GM15510 (cell line): Measurements from ENCODE around the gene GTF2H4.

Source experiments
- POLR2A ChIP-seq: IDR thresholded peaks from 3 replicates; pipeline ENCODE4 v1.6.1; 2011; ENCODE audit warnings: borderline replicate concordance; ENCODE audit not compliant: insufficient read length; ENCODE audit errors: extremely low read depth

The GTF2H4 gene

GRCh38 chr6:30902709-30903108, 5.3 kb upstream of the GTF2H4 start:
- no peak for TF ChIP-seq POLR2A

DNA sequence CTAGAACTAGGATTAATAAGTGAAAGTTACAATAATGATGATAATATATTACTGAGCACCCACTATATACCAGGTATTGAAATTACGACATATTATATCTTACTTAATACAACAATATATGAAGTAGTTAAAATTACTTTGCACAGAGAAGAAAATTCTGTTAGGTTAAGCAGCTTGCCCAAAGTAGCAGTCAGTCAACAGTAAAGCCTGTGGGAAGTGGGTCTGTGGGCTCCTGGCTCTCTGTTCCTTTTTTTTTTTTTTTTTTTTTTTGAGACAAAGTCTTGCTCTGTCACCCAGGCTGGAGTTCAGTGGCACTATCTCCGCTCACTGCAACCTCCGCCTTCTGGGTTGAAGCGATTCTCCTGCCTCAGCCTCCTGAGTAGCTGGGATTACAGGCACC, 4.8 kb upstream of the GTF2H4 start:
- TF ChIP-seq POLR2A, result no peak

DNA sequence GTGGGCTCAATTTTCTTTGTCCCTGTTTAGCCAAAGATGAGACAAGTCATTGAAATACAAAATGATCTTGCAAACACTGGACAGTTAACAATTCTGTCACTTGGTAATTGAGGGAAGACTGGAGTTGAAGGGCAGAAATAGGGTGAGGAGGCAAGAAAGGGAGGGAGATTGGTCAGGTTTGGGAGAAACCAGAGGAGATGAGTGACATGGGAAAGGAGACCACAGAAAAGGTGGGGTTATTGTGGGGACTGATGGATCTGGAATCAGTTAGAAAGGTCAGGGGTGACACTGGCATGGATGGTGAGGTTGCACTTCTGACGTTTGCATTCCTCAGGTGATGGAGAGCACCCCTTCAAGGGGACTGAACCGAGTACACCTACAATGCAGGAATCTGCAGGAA, 693 bp downstream of the GTF2H4 start:
- no peak for TF ChIP-seq POLR2A

- TF ChIP-seq POLR2A, result no peak
These were observed 4.9 kb downstream of the GTF2H4 start for GRCh38 chr6:30912746-30913520.

DNA sequence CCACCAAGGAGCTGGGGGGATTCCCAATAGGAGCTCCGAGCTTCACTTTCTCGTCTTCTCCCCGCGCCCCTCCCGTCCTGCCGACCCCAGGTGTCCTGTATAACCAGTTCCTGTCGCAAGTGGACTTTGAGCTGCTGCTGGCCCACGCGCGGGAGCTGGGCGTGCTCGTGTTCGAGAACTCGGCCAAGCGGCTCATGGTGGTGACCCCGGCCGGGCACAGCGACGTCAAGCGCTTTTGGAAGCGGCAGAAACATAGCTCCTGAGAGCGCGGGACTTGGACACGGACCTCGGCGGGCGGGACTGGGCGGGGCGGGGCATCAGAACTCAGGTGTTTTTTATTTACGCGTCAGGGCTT, 5.7 kb downstream of the GTF2H4 start:
- no peak for TF ChIP-seq POLR2A

DNA sequence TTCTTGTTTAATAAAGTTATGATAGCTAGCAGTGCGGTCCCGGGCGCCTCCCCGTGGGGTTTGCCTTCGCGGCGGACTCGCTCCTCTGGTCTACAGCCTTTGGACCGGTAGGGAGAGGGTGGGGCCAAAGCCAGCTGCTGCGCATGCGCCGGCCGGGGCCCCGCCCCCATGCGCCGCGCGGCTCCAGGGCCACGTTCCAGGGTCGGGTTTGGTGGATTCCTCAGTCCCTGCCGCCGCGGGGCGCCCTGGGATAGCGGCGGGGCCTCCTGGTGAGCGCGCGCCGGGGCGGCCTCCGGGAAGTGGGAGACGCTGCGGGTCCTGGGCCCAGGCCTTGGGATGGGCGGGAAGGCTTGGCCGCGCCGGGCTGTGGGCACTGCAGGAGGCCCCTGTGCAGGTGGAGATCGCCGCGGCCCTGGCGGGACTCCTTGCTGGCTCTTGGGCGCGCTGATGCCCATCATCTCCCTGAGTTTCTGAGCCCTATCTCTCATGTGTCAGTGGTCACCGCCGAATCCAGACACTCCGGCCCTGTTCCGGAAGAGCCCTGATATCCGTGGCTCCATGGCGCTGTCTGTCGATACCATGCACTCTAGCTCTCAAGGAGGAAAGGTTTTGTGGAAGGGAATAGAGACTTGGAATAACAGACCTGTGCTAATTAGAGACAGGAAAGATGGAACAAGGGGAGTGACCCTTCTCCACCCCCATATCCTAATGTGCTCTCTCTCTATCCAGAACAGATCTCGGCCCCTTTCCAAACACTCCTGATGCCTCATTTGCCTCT, 6.3 kb downstream of the GTF2H4 start, which contains the start of gene VARS2:
Gene VARS2 (plus strand): TSS at position 163 of the 778 bp plus-strand sequence. CDS start 599 bp downstream, at position 762.
- peak; percentile 84 for TF ChIP-seq POLR2A

- TF ChIP-seq POLR2A, result no peak
These were observed 7.0 kb downstream of the GTF2H4 start for GRCh38 chr6:30914854-30915590.

DNA sequence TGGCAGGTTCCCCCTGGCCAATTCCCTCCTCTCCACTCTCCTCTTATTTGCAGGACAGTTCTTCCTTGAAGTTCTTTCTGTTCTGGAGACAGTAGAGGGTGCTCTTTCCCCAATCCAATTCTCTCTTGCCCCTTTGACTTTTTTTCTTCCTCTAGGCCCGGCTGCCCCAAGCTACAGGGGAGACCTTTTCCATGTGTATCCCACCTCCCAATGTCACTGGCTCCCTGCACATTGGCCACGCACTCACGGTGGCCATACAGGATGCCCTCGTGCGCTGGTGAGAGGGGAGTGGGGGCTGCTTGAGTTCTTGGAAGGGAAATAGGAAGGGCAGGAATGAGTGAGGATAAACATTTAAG, 7.6 kb downstream of the GTF2H4 start:
- TF ChIP-seq POLR2A, result no peak

DNA sequence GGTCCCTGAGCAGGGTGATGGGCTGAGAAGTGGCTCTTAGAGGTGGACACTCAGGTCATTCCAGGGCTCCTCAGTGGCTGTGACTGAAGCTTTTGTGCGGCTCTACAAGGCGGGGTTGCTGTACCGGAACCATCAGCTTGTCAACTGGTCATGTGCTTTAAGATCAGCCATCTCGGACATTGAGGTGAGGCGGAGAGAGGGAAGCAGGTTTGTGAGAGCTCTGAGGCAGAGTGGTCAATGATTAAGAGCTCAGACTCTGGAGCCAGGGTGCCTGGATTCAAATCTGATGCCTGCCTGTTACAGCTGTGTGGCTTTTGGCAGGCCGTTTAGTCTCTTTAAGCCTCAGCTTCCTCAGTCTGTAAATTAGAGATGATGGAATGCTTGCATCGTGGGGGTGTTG, 9.0 kb downstream of the GTF2H4 start:
- no peak for TF ChIP-seq POLR2A

- TF ChIP-seq POLR2A, result no peak
These were observed 9.5 kb downstream of the GTF2H4 start for GRCh38 chr6:30917487-30917886.

DNA sequence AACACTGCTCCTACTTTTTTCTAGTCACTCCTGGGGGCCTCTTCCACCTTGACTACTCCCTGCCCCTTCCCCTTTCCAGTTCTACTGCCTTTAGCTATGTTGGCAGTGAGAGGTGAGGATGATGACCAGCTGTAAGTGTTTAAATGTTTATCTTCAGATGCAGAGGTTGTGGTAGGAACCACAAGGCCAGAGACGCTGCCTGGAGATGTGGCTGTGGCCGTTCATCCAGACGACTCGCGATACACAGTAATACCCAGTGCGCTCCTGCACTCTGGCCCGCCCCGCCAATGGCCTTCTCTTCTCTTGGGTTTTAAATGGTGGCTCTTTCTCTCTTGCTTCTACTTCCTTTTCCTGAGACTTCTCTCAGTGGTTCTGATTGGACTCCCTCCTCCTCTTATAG, 10.7 kb downstream of the GTF2H4 start:
- TF ChIP-seq POLR2A, result no peak

GRCh38 chr6:30922447-30922852, 14.4 kb downstream of the GTF2H4 start:
- TF ChIP-seq POLR2A, result no peak

DNA sequence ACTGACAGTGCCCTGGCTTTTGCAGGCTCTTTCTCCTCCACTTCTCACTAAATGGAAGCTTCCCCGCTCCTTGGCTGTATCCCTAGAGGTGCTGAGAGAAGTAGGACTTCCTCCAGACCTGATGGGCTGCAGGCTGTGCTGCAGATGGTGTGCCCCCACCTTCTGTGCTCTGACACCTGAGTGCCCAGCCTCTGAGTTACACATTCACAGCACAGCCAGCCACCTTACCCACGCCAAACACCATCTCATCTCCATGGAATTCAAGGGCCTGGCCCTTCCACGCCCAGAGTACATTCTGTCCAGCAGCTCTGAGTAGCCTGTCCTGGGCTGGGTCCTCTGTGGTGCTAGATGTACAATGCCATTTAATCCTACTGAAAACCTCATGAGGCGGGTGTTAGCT, 18.6 kb downstream of the GTF2H4 start:
- no peak for TF ChIP-seq POLR2A

GRCh38 chr6:30928677-30929076, 20.7 kb downstream of the GTF2H4 start:
- TF ChIP-seq POLR2A, result no peak

- TF ChIP-seq POLR2A, result no peak
These were observed 22.5 kb downstream of the GTF2H4 start for GRCh38 chr6:30930506-30930905.

DNA sequence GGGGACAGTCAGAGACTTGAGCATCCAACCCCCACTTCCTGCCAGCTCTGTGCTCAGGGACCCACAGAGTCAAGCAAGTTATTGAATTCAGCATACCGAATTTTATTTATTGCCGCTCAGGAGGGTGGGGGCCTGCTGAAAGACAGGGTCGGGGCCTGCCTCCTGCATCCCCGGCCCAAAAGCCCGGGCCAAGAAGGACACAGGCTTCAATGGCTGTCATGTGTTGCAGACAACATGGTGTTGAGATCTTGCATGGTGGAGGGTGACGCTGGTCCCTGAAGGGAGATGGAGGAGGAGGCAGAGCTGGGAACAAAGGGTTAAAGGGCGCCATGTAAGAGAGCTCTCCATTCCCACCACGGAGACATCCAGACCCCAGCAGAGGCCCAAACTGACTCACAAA, 23.3 kb downstream of the GTF2H4 start:
- no peak for TF ChIP-seq POLR2A

DNA sequence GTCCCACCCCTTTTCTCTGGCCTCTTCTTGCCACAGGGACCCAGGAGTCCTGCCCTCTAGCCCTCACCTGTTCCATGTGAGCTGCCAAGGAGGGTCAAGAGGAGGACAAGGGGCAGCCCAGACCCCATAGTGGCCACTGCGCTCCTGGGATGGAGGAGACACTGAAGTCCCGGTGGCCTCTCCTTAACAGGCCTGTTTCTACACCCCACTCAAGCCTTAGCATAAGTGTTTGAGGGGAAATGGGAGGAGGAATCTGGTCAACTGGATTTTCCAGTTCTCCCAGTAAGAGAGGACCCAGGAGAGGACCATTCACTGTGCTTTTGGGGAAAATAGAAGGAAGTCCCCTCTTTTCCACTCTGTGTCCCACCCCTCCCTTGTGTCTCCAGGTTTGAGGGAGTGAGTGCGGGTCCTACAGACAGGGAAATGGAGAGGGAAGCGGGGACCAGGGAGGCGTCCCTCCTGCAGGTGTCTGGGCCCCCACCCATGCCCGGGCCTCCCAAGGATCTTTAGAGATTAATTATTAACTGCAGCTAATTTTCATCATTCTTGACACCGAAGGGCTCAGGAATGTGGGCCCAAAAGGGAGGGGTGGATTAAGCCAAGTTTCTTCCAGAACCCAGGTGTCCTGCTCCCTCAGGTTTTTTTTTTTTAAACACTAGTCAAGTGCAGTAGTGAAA, 24.1 kb downstream of the GTF2H4 start, which contains the start of gene SFTA2:
Gene SFTA2 (minus strand): TSS at position 202 of the 677 bp plus-strand sequence. CDS start 74 bp downstream, at position 128.
- no peak for TF ChIP-seq POLR2A
